NCI-H146 (cell line): ENCODE results near the gene OSBP2.

Experiments
- DNase-seq: peaks from one replicate; lab custom pipeline; 2025; lab: John Stamatoyannopoulos, UW

OSBP2 gene

GRCh38 chr22:30843245-30843644 lies 148.6 kb downstream of the OSBP2 start:
- DNase-seq, result no peak

- DNase-seq, result no peak
Measured at GRCh38 chr22:30847583-30847982, 152.9 kb downstream of the OSBP2 start.

GRCh38 chr22:30855266-30855665 lies 160.6 kb downstream of the OSBP2 start:
- no peak for DNase-seq

- DNase-seq, result no peak
Measured at GRCh38 chr22:30855677-30856518, 161.2 kb downstream of the OSBP2 start.

GRCh38 chr22:30856741-30857502 lies 162.2 kb downstream of the OSBP2 start:
- DNase-seq, result no peak

GRCh38 chr22:30857791-30858190 lies 163.1 kb downstream of the OSBP2 start:
- DNase-seq, result no peak

- DNase-seq, result no peak
Measured at GRCh38 chr22:30858976-30859713, 164.5 kb downstream of the OSBP2 start.

GRCh38 chr22:30859714-30860095 lies 165.0 kb downstream of the OSBP2 start:
- no peak for DNase-seq

- DNase-seq, result no peak
Measured at GRCh38 chr22:30860176-30861105, 165.8 kb downstream of the OSBP2 start.

- DNase-seq, result no peak
Measured at GRCh38 chr22:30861131-30861530, 166.5 kb downstream of the OSBP2 start.

- no peak for DNase-seq
Measured at GRCh38 chr22:30861688-30862552, 167.2 kb downstream of the OSBP2 start.

GRCh38 chr22:30863081-30863833 lies 168.6 kb downstream of the OSBP2 start:
- no peak for DNase-seq

GRCh38 chr22:30864441-30865420 lies 170.1 kb downstream of the OSBP2 start:
- DNase-seq, result no peak

GRCh38 chr22:30865656-30866055 lies 171.0 kb downstream of the OSBP2 start:
- no peak for DNase-seq

- no peak for DNase-seq
Measured at GRCh38 chr22:30866216-30866615, 171.5 kb downstream of the OSBP2 start.

- no peak for DNase-seq
Measured at GRCh38 chr22:30866811-30867271, 172.2 kb downstream of the OSBP2 start.

GRCh38 chr22:30867746-30868662 lies 173.3 kb downstream of the OSBP2 start:
- DNase-seq, result no peak
